HG03457 (cell line): ENCODE data around the gene MCHR1.

Experiments used
- ATAC-seq: cut with Tn5 transposase; IDR thresholded peaks from one replicate; pipeline ENCODE4 v1.9.1; 2021; ENCODE audit warnings: moderate number of reproducible peaks; ENCODE audit not compliant: unreplicated experiment

The MCHR1 gene

GRCh38 chr22:40721266-40721665, 42.0 kb downstream of the MCHR1 start:
- no peak for ATAC-seq

- ATAC-seq: no peak
Observed at GRCh38 chr22:40723396-40723933, 44.2 kb downstream of the MCHR1 start.

- no peak for ATAC-seq
Observed at GRCh38 chr22:40726514-40726913, 47.2 kb downstream of the MCHR1 start.

GRCh38 chr22:40727070-40727963, 48.0 kb downstream of the MCHR1 start:
- no peak for ATAC-seq

- no peak for ATAC-seq
Observed at GRCh38 chr22:40727964-40728615, 48.8 kb downstream of the MCHR1 start.

GRCh38 chr22:40728731-40729189, 49.5 kb downstream of the MCHR1 start:
- ATAC-seq: no peak

- ATAC-seq: no peak
Observed at GRCh38 chr22:40729284-40729683, 50.0 kb downstream of the MCHR1 start.
